Neuron (in vitro differentiated cells): ENCODE results near the gene CST11.

Source experiments
- H2AFZ ChIP-seq: one replicate; pipeline ENCODE4 v1.6.1; 2013; ENCODE audit warnings: low read depth, mild to moderate bottlenecking, inconsistent platforms, low read length, moderate library complexity
- H3K27me3 ChIP-seq: one replicate; pipeline ENCODE4 v1.6.1; 2013; ENCODE audit warnings: low read length; ENCODE audit not compliant: insufficient read depth
- H3K36me3 ChIP-seq: one replicate; pipeline ENCODE4 v1.6.1; 2013; ENCODE audit warnings: low read length; ENCODE audit not compliant: insufficient read depth
- H3K4me1 ChIP-seq: one replicate; pipeline ENCODE4 v1.6.1; 2013; ENCODE audit warnings: low read length; ENCODE audit not compliant: insufficient read depth
- H3K4me3 ChIP-seq: 2 replicates; pipeline ENCODE4 v1.5.1; 2013; ENCODE audit warnings: mild to moderate bottlenecking, low read length, moderate library complexity
- H3K9me3 ChIP-seq: one replicate; pipeline ENCODE4 v1.6.1; 2013; ENCODE audit warnings: low read length

CST11 gene

DNA sequence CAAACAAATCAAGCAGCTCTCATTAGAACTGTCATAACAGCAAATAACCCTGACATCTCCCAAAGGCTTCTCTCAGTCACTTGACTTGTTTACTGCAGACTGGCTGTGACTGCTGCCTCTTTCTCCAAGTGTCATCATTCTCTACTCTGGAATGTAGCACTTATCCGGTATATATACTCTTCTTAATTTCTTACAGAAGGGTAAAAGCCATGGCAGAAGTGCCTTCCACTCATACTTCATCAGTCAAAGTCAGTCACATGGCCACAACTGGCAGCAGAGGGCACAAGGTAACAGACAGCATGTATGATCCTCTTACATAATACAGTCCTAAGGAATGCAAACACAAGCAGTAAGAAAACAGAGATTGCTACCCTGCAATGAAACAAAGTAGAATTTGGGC is 40.6 kb downstream of the CST11 start:
- Histone ChIP-seq H3K36me3 (no peaks in the 10 kb centered on the region), H3K4me3 (no peak overlapping the region), H2AFZ (no peak overlapping the region), H3K27me3 (no peaks in the 10 kb centered on the region), H3K4me1 (peaks cover 2% of the 10 kb centered on the region), H3K9me3 (no peaks in the 10 kb centered on the region)

GRCh38 chr20:23410916-23411695 is 41.6 kb downstream of the CST11 start:
- H3K4me3 ChIP-seq, result no peak overlapping the region
- H3K4me1 ChIP-seq, result peaks cover 2% of the 10 kb centered on the region
- no peak overlapping the region for H2AFZ ChIP-seq
- H3K9me3 ChIP-seq, result no peaks in the 10 kb centered on the region
- no peaks in the 10 kb centered on the region for H3K27me3 ChIP-seq
- no peaks in the 10 kb centered on the region for H3K36me3 ChIP-seq

- no peaks in the 10 kb centered on the region for H3K9me3 ChIP-seq
- H2AFZ ChIP-seq, result no peak overlapping the region
- H3K36me3 ChIP-seq, result no peaks in the 10 kb centered on the region
- no peak overlapping the region for H3K4me3 ChIP-seq
- peaks cover 2% of the 10 kb centered on the region for H3K4me1 ChIP-seq
- no peaks in the 10 kb centered on the region for H3K27me3 ChIP-seq
Observed at GRCh38 chr20:23409800-23410199, 42.9 kb downstream of the CST11 start.

DNA sequence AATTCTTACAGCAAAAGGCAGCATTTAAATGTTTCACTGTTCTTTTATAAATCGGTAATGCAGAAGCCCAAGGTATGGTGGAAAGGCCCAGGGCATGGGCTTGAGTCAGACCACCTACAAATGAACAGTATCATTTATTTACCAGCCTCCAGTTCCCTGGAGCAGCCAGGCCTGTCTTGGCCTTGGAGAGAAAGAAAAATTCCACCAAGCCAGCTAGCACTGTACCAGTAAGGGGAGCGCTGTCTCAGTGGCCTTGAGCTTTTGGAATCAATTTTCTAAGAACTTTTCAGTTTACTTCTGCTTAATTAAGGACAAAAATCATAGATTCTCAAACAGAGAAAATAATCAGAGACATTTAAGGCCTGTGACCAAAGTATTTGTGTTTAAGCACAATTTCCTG is 43.7 kb downstream of the CST11 start:
- Histone ChIP-seq H3K4me1 (peaks cover 2% of the 10 kb centered on the region), H3K9me3 (no peaks in the 10 kb centered on the region), H2AFZ (no peak overlapping the region), H3K27me3 (no peaks in the 10 kb centered on the region), H3K36me3 (no peaks in the 10 kb centered on the region), H3K4me3 (no peak overlapping the region)

GRCh38 chr20:23407781-23408464 is 44.8 kb downstream of the CST11 start:
- Histone ChIP-seq H3K4me3 (no peak overlapping the region), H3K4me1 (peaks cover 2% of the 10 kb centered on the region), H3K27me3 (no peaks in the 10 kb centered on the region)

DNA sequence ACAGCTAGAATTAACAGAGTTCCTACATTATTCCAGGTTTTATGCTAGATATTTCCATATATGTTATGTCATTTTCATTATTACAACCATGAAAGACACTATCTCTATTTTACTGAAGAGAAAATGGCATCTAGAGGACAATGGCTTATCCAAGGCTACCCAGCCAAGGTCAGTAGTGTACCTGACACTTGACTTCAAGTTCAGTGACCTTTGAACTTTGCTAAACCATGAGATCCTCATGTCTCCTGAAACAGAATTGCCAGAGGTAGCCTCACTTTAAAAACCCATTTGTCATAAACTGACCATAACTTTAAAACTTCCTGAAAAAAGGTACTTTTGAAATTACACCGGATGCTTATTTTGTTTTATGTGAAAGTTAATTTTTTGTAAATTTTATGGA is 45.8 kb downstream of the CST11 start:
- Histone ChIP-seq H3K36me3 (no peaks in the 10 kb centered on the region), H3K4me3 (no peak overlapping the region), H3K4me1 (no peaks in the 10 kb centered on the region), H2AFZ (no peak overlapping the region), H3K9me3 (no peaks in the 10 kb centered on the region), H3K27me3 (no peaks in the 10 kb centered on the region)

More at GRCh38 chr20:23407781-23408464, 44.8 kb downstream of the CST11 start:
- no peaks in the 10 kb centered on the region for H3K9me3 ChIP-seq
- no peaks in the 10 kb centered on the region for H3K36me3 ChIP-seq
- no peak overlapping the region for H2AFZ ChIP-seq

DNA sequence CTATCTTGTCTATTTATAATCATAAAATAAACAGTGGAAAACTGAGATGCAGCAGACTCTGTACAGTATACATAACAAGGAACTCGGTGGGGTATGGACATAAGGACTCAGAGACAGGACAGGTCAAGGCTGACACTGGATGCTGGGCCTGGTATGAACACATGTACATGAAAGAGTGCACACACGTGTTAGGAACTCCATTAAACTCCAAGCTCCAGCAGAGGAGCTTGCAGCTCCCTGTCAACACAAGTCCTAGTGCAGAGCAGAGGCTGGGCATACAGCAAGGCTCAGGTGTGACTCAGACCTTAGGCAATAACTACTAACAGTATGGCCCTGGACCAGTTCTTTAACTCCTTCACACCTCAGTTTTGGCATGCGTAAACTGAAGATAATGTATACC is 48.5 kb downstream of the CST11 start:
- no peaks in the 10 kb centered on the region for H3K36me3 ChIP-seq
- no peaks in the 10 kb centered on the region for H3K4me1 ChIP-seq
- H3K9me3 ChIP-seq, result no peaks in the 10 kb centered on the region
- no peak overlapping the region for H2AFZ ChIP-seq
- H3K27me3 ChIP-seq, result no peaks in the 10 kb centered on the region
- H3K4me3 ChIP-seq, result no peak overlapping the region

DNA sequence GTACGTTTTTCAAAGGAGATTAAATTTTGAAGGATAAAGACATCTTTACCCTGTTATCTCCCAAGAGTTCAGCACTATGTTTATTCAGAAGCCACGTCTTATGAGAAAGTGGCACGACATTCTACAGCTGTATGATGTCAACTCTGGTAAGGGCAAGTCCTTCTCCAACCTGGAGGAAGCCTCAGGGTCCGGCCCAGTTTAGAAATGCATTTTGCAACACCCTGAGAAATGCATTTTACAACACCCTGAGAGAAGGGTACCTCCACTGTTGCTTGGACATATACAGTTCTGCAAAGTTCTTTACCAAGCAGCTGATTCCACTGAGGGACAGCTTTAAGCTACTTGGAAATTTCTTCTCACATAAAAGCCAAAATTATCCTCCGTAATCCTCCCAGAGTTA is 48.9 kb downstream of the CST11 start:
- Histone ChIP-seq H3K4me3 (no peak overlapping the region), H3K4me1 (no peaks in the 10 kb centered on the region), H3K9me3 (no peaks in the 10 kb centered on the region), H3K36me3 (no peaks in the 10 kb centered on the region), H2AFZ (no peak overlapping the region), H3K27me3 (no peaks in the 10 kb centered on the region)

GRCh38 chr20:23401051-23401450 is 51.6 kb downstream of the CST11 start:
- Histone ChIP-seq H3K27me3 (no peaks in the 10 kb centered on the region), H3K4me3 (no peak overlapping the region), H2AFZ (no peak overlapping the region), H3K4me1 (no peaks in the 10 kb centered on the region), H3K36me3 (no peaks in the 10 kb centered on the region), H3K9me3 (no peaks in the 10 kb centered on the region)
